SU-DHL-6 (cell line): ENCODE measurements around the gene EPHB1.

Experiments
- H2AFZ ChIP-seq: fragments of 200-600 bp; sonication (generic); 2 replicates; pipeline ENCODE4 v1.6.1; 2014; ENCODE audit warnings: low read depth, mild to moderate bottlenecking, moderate library complexity, mixed read lengths, antibody characterized with exemption, low read length; ENCODE audit not compliant: severe bottlenecking
- H3F3A ChIP-seq: fragments of 200-600 bp; shearing (Covaris generic); 2 replicates; pipeline ENCODE4 v1.6.0; 2016; ENCODE audit warnings: antibody characterized with exemption, mild to moderate bottlenecking; ENCODE audit not compliant: insufficient read depth
- H3K27ac ChIP-seq: fragments of 200-600 bp; sonication (generic); 2 replicates; pipeline ENCODE4 v1.5.1; 2016; ENCODE audit warnings: low read depth, mild to moderate bottlenecking, low read length, moderate library complexity, mixed read lengths
- H3K27me3 ChIP-seq: fragments of 200-600 bp; sonication (generic), shearing (Covaris generic); 2 replicates; pipeline ENCODE4 v1.6.0; 2014; ENCODE audit warnings: mild to moderate bottlenecking, low read length
- H3K36me3 ChIP-seq: fragments of 200-600 bp; sonication (generic); 2 replicates; pipeline ENCODE4 v1.6.1; 2014; ENCODE audit warnings: mild to moderate bottlenecking, low read length, mixed read lengths
- H3K4me2 ChIP-seq: fragments of 300-600, 200-600 bp; shearing (Covaris generic), sonication (generic); 2 replicates; pipeline ENCODE4 v1.6.0; 2014; ENCODE audit warnings: low read length, low read depth, mild to moderate bottlenecking; ENCODE audit not compliant: poor library complexity, severe bottlenecking
- H3K4me3 ChIP-seq: fragments of 200-600 bp; sonication (generic); 2 replicates; pipeline ENCODE4 v1.5.1; 2014; ENCODE audit warnings: antibody characterized with exemption, low read length, mild to moderate bottlenecking, mixed read lengths; ENCODE audit not compliant: insufficient read depth, poor library complexity, severe bottlenecking
- H3K79me2 ChIP-seq: fragments of 200-600 bp; sonication (generic); 2 replicates; pipeline ENCODE4 v1.6.1; 2014; ENCODE audit warnings: mild to moderate bottlenecking, low read length, moderate library complexity; ENCODE audit not compliant: insufficient read depth
- H3K9ac ChIP-seq: fragments of 200-600 bp; sonication (generic); 2 replicates; pipeline ENCODE4 v1.7.0; 2014; ENCODE audit warnings: mild to moderate bottlenecking, low read length
- H3K9me2 ChIP-seq: fragments of 200-600 bp; sonication (generic); replicated peaks from 2 replicates; pipeline ENCODE4 v1.6.1; 2014; ENCODE audit warnings: low read length; ENCODE audit not compliant: insufficient read depth
- H3K9me3 ChIP-seq: fragments of 200-600 bp; sonication (generic); 2 replicates; pipeline ENCODE4 v1.6.1; 2014; ENCODE audit warnings: low read length, mixed read lengths; ENCODE audit not compliant: insufficient read depth
- H4K20me1 ChIP-seq: fragments of 200-600 bp; sonication (generic); 2 replicates; pipeline ENCODE4 v1.6.1; 2014; ENCODE audit warnings: low read depth, mild to moderate bottlenecking, antibody characterized with exemption, low read length, moderate library complexity, mixed read lengths
- CTCF ChIP-seq: fragments of 200-600 bp; sonication (generic); IDR thresholded peaks from one replicate; pipeline ENCODE4 v1.5.1; 2017; ENCODE audit warnings: antibody characterized with exemption, mild to moderate bottlenecking, low read length, moderate library complexity; ENCODE audit not compliant: insufficient read depth, poor library complexity, severe bottlenecking
- EZH2phosphoT487 ChIP-seq: fragments of 200-600 bp; sonication (generic), shearing (Covaris generic); conservative IDR thresholded peaks from 2 replicates; pipeline ENCODE4 v1.6.1; 2018; ENCODE audit warnings: mild to moderate bottlenecking, antibody characterized with exemption, low read length, moderate library complexity, mixed read lengths

EPHB1 gene

DNA sequence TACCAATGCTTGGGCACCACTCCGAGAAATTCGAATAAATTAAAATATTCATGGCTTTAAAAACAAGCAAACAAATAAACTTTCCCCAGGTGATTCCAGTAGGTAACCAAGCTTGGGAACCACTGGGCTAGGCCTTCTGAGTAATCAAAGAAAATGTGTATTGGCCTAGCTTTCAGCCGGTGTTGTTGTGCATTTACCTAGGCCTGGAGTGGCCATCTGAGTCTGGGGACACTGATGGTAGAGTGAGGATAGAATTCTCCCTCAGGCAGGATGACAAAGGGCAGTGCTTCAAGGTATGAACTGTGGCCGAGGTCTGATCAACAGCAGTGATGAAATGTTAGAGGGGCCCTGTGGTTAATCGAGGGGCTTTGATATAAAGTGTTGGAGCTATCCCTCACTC lies 440.5 kb downstream of the EPHB1 start:
- Histone ChIP-seq H4K20me1 (no peaks in the 10 kb centered on the region), H3K9me2 (no peaks in the 10 kb centered on the region), H3F3A (no peaks in the 10 kb centered on the region), H3K9me3 (no peaks in the 10 kb centered on the region), H3K79me2 (no peaks in the 10 kb centered on the region), H3K27ac (no peak overlapping the region), H3K4me2 (no peak overlapping the region), H3K36me3 (no peaks in the 10 kb centered on the region), H2AFZ (no peak overlapping the region), H3K27me3 (no peaks in the 10 kb centered on the region), H3K4me3 (no peak overlapping the region), H3K9ac (no peak overlapping the region)
- no peak for TF ChIP-seq EZH2phosphoT487
- no peak for TF ChIP-seq CTCF

DNA sequence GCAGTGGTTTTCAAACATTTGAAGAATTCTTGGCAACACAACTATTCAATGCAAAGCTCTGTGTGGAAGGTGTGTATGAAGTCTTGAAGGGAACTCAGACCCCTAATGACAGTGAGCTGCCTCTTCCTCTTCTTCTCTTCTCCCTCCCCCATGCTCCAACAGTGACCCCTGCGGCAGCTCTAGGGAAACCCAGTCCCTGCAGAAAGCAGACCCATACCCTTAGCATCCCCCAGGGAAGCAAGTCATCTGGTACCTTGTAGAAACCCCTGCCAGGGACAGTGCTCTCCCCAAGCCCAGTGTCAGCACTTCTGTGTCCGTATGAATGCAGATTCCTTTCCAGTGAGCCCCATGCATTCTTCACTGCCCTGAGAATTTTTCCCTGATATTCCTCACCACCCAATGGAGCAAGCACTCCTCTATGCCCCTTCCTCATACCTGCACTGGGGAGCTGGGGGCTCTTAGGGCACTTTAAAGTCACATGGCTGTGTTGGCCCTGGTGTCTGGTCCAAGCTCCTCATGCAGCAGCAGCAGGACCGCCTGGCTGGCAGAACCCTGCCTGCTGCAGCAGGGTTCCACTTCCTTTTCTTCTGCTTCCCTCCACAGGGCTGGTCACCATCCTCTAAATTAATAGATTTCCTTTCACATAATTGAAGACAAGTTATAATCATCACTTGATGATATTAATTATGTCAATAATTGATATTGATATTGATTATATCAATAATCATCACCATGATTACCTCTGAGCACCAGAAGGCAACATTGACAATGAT lies 442.5 kb downstream of the EPHB1 start:
- H3F3A ChIP-seq, result no peaks in the 10 kb centered on the region
- no peak overlapping the region for H3K27ac ChIP-seq
- H3K9me3 ChIP-seq, result no peaks in the 10 kb centered on the region
- no peak overlapping the region for H3K9ac ChIP-seq
- no peak overlapping the region for H3K4me3 ChIP-seq
- H3K79me2 ChIP-seq, result no peaks in the 10 kb centered on the region
- H3K4me2 ChIP-seq, result no peak overlapping the region
- no peaks in the 10 kb centered on the region for H4K20me1 ChIP-seq
- TF ChIP-seq CTCF, result no peak
- no peak for TF ChIP-seq EZH2phosphoT487
- H3K27me3 ChIP-seq, result no peaks in the 10 kb centered on the region
- no peaks in the 10 kb centered on the region for H3K36me3 ChIP-seq
- H2AFZ ChIP-seq, result no peak overlapping the region
- no peaks in the 10 kb centered on the region for H3K9me2 ChIP-seq

DNA sequence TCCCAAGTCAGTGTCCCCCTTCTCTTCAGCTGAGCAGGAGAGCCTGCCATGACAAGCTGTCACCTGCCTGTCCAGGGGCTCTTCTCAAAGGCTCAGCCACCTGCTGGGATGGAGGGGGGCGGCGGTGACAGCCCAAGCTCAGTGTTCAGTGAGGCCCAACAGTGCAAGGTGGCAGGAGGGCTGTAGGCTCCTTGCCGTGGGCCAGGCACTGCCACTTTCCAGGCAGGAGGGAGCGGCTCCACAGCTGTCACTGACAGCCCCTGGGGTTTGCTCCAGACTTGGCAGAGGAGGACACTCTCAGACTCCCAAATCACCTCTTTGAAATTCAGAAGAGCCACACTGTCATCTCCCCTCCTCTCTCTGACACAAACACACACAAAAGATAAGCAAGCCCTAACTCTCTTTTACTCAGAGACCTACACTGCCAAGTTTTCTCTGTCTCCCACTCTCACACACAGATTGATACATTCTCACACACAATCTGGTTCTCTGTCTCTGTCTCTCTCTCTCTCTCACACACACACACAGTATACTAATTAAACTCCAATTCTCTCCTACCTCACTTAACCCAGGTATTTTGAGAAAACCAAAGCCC lies 443.3 kb downstream of the EPHB1 start:
- Histone ChIP-seq H3K27ac (no peak overlapping the region), H2AFZ (no peak overlapping the region), H3K4me2 (no peak overlapping the region), H3F3A (no peaks in the 10 kb centered on the region), H4K20me1 (no peaks in the 10 kb centered on the region), H3K9ac (no peak overlapping the region), H3K79me2 (no peaks in the 10 kb centered on the region), H3K36me3 (no peaks in the 10 kb centered on the region), H3K9me2 (no peaks in the 10 kb centered on the region), H3K4me3 (no peak overlapping the region), H3K27me3 (no peaks in the 10 kb centered on the region), H3K9me3 (no peaks in the 10 kb centered on the region)
- TF ChIP-seq CTCF (no peak), EZH2phosphoT487 (no peak)
